ENCODE data around the gene FBLN5.

FBLN5 gene

GRCh38 chr14:91854327-91854934, 93.1 kb downstream of the FBLN5 start:
- Histone ChIP-seq H3K9ac (ENCODE audit: low read length) (no peak overlapping the region), H3F3A (ENCODE audit: insufficient read depth, low read length) (no peaks in the 10 kb centered on the region), H3K4me1 (ENCODE audit: insufficient read depth, low read length, severe bottlenecking) (peaks cover 24% of the 10 kb centered on the region), H3K4me3 (ENCODE audit: low read depth, low read length, poor library complexity, severe bottlenecking) (no peak overlapping the region), H3K9me3 (ENCODE audit: low read length) (no peaks in the 10 kb centered on the region), H4K20me1 (ENCODE audit: insufficient read depth, low read length) (no peaks in the 10 kb centered on the region), H2AFZ (ENCODE audit: low read length) (no peak overlapping the region), H3K79me2 (ENCODE audit: insufficient read depth, low read length) (no peaks in the 10 kb centered on the region), H3K27ac (ENCODE audit: low read depth, low read length, poor library complexity, severe bottlenecking) (no peak overlapping the region), H3K9me2 (ENCODE audit: low read depth, low read length) (no peaks in the 10 kb centered on the region), H3K36me3 (ENCODE audit: insufficient read depth, low read length) (no peaks in the 10 kb centered on the region), H3K4me2 (ENCODE audit: low read length) (no peak overlapping the region), H3K27me3 (ENCODE audit: insufficient read depth, low read length) (no peaks in the 10 kb centered on the region)
- TF ChIP-seq CTCF (IDR thresholded peaks at IDR 0.05; ENCODE audit: low read length) (no peak), EZH2 (IDR thresholded peaks at IDR 0.05; ENCODE audit: borderline replicate concordance, low read length) (no peak)

GRCh38 chr14:91851563-91851962, 95.9 kb downstream of the FBLN5 start:
- peaks cover 15% of the 10 kb centered on the region for H3K4me1 ChIP-seq (ENCODE audit: insufficient read depth, low read length, severe bottlenecking)
- no peak for TF ChIP-seq EZH2 (IDR thresholded peaks at IDR 0.05; ENCODE audit: borderline replicate concordance, low read length)
- no peak for TF ChIP-seq CTCF (IDR thresholded peaks at IDR 0.05; ENCODE audit: low read length)
- H3K9me3 ChIP-seq (ENCODE audit: low read length), result no peaks in the 10 kb centered on the region

GRCh38 chr14:91848504-91849001, 98.9 kb downstream of the FBLN5 start:
- Histone ChIP-seq H3K27me3 (ENCODE audit: insufficient read depth, low read length) (no peaks in the 10 kb centered on the region), H2AFZ (ENCODE audit: low read length) (no peak overlapping the region), H3K27ac (ENCODE audit: low read depth, low read length, poor library complexity, severe bottlenecking) (no peak overlapping the region), H3K4me1 (ENCODE audit: insufficient read depth, low read length, severe bottlenecking) (peaks cover 15% of the 10 kb centered on the region), H3K4me2 (ENCODE audit: low read length) (no peak overlapping the region), H3K4me3 (ENCODE audit: low read depth, low read length, poor library complexity, severe bottlenecking) (no peak overlapping the region), H4K20me1 (ENCODE audit: insufficient read depth, low read length) (no peaks in the 10 kb centered on the region), H3K36me3 (ENCODE audit: insufficient read depth, low read length) (no peaks in the 10 kb centered on the region; the same call in 1 of the 2 replicates), H3K9me3 (ENCODE audit: low read length) (no peaks in the 10 kb centered on the region), H3K79me2 (ENCODE audit: insufficient read depth, low read length) (no peaks in the 10 kb centered on the region), H3K9ac (ENCODE audit: low read length) (no peak overlapping the region), H3K9me2 (ENCODE audit: low read depth, low read length) (no peaks in the 10 kb centered on the region), H3F3A (ENCODE audit: insufficient read depth, low read length) (no peaks in the 10 kb centered on the region)
- TF ChIP-seq EZH2 (IDR thresholded peaks at IDR 0.05; ENCODE audit: borderline replicate concordance, low read length), result no peak
- TF ChIP-seq CTCF (IDR thresholded peaks at IDR 0.05; ENCODE audit: low read length), result no peak

More at GRCh38 chr14:91851563-91851962, 95.9 kb downstream of the FBLN5 start:
- Histone ChIP-seq H2AFZ (ENCODE audit: low read length) (no peak overlapping the region), H3K27ac (ENCODE audit: low read depth, low read length, poor library complexity, severe bottlenecking) (no peak overlapping the region), H3K27me3 (ENCODE audit: insufficient read depth, low read length) (no peaks in the 10 kb centered on the region), H4K20me1 (ENCODE audit: insufficient read depth, low read length) (no peaks in the 10 kb centered on the region), H3K9ac (ENCODE audit: low read length) (no peak overlapping the region), H3K9me2 (ENCODE audit: low read depth, low read length) (no peaks in the 10 kb centered on the region), H3F3A (ENCODE audit: insufficient read depth, low read length) (no peaks in the 10 kb centered on the region), H3K36me3 (ENCODE audit: insufficient read depth, low read length) (no peaks in the 10 kb centered on the region; the same call in 1 of the 2 replicates), H3K79me2 (ENCODE audit: insufficient read depth, low read length) (no peaks in the 10 kb centered on the region), H3K4me3 (ENCODE audit: low read depth, low read length, poor library complexity, severe bottlenecking) (no peak overlapping the region), H3K4me2 (ENCODE audit: low read length) (no peak overlapping the region)

Data from OCI-LY1 (cell line).